GM12801 (cell line): ENCODE measurements around the gene ZNF618.

Source experiments
- TF ChIP-seq, protein P1 (sequence below): IDR thresholded peaks from one replicate; pipeline ENCODE4 v1.5.1; 2011; ENCODE audit warnings: control low read depth; ENCODE audit not compliant: insufficient read length; ENCODE audit errors: extremely low read depth

ZNF618 gene

DNA sequence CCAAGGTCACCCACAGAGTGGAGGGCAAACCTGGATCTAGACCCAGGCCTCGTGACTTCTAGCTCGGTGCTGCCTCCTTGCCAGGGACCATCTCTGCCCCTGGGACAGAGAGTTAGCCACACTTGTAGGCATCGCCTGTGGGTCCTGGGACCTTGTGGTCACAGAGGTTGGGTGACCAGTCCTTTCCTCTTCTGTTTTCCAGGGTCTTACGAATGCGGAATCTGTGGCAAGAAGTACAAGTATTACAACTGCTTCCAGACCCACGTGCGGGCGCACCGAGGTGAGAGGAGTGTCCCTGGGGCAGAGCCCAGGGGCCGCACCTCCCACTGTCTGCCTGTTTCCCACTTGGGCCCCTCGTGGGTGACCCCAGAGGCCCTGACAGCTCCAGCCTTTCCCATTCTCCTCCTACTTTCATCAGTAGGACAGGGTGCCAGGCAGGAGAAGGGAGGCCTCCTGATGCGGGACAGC, 125.7 kb downstream of the ZNF618 start:
- TF ChIP-seq, protein P1, sequence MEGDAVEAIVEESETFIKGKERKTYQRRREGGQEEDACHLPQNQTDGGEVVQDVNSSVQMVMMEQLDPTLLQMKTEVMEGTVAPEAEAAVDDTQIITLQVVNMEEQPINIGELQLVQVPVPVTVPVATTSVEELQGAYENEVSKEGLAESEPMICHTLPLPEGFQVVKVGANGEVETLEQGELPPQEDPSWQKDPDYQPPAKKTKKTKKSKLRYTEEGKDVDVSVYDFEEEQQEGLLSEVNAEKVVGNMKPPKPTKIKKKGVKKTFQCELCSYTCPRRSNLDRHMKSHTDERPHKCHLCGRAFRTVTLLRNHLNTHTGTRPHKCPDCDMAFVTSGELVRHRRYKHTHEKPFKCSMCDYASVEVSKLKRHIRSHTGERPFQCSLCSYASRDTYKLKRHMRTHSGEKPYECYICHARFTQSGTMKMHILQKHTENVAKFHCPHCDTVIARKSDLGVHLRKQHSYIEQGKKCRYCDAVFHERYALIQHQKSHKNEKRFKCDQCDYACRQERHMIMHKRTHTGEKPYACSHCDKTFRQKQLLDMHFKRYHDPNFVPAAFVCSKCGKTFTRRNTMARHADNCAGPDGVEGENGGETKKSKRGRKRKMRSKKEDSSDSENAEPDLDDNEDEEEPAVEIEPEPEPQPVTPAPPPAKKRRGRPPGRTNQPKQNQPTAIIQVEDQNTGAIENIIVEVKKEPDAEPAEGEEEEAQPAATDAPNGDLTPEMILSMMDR, result no peak

DNA sequence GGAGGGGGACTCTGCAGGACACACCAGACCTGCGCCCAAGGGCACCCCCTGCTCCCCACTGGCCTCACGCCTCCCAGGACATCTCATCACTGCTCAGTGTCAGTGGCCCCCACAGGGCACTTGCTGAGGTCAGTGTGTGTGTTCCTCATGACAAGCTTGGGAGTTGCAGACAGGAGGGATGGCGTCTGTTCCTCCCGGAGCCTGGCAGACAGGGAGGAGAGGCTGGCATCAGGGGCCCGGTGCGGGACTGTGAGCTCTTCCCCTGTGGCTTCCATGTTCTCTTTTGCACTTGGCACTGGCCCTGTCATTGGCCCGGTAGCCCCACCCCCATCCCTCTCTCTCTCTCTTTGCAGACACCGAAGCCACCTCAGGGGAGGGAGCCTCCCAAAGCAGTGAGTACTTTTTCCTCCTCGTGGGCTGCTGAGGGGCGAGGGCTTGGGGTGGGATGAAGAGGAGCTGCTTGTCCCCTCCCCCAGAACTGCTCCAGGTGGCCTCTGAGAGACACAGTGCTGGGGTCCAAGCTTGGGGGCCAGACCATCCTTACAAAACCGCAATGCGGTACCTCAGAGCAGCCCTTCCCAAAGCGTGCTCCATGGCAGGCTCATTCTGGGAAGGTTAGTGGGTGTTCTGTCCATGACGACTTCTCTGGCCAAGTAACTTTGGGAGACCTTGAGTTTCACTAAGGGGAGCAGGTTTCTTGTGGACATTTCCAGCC, 126.3 kb downstream of the ZNF618 start:
- TF ChIP-seq, protein P1, result no peak

DNA sequence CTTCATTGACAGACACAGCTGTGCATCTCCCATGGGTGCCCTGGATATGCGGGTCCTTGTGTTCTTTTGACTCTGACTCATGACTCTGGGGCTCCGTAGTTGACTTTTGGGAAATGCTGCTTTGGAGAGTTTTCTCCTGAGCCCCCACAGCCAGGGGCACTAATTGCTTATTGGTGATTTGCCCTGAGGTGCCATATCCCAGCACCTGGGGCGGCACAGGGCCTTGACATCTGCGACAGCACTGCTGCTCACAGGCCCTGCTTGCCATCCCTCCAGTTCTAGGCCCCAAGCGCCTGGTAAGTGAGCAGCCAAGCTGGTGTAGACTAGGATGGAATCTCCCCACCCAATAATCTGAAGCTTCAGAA, 126.9 kb downstream of the ZNF618 start:
- TF ChIP-seq, protein P1, result no peak

DNA sequence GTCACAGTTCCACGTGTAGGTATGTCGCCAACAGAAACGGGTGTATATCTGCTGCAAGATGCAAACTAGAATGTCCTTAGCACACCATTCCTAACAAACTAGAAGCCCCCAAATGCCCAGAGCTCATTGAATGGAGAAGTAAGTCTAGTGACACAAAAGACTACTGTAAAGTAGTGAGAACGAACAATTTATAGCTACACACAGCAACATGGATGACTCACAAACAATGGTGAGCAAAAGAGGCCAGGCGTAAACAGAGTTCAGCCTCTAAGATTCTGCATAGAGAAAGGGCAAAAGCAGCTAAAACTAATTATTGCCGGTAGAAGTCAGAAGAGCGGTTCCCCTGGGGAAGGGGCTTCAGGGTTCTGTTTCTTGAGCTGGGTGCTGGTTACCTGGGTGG, 127.2 kb downstream of the ZNF618 start:
- TF ChIP-seq, protein P1, result no peak

DNA sequence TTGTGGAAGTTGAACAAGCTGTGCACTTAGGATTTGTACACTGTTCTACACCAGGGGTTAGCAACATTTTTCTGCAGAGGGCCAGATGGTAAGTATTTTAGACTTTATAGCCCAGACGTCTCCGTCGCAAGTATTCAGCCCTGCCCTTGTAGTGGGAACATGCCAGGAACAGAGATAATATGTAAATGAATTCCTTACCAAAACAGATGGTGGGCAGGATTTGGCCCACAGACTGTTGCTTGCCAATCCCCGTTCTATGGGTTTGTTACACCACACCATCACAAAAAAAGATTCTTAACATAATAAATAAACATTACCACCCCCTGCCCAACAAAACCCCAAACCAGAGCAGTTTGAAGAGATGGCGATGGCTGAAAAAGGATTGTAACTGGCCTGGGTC, 127.6 kb downstream of the ZNF618 start:
- TF ChIP-seq, protein P1, result no peak

DNA sequence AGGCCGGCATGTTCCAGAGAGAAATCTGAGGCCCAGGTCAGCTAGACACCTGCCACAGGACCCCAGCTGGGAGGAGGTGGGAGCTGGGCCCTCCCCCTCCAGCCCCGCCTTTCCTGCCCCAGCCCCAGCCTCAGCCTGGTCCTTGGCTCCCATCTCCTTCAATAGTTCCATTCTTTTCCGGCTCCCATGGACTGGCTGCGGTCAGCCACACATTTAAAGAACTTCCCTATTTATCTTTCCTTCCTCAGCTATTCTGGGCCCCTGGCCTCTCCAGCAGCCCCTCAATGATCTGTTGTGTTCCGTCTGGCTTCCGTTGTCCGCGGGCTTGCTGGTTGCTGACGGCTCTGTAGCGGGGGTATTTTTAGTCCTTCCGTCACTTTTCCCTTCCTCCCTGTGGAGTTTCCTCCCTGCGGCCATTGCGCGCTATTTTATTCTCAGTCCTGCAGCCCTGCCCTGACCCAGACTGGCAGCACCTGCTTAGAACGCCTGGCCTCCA, 128.2 kb downstream of the ZNF618 start:
- TF ChIP-seq, protein P1, result no peak

DNA sequence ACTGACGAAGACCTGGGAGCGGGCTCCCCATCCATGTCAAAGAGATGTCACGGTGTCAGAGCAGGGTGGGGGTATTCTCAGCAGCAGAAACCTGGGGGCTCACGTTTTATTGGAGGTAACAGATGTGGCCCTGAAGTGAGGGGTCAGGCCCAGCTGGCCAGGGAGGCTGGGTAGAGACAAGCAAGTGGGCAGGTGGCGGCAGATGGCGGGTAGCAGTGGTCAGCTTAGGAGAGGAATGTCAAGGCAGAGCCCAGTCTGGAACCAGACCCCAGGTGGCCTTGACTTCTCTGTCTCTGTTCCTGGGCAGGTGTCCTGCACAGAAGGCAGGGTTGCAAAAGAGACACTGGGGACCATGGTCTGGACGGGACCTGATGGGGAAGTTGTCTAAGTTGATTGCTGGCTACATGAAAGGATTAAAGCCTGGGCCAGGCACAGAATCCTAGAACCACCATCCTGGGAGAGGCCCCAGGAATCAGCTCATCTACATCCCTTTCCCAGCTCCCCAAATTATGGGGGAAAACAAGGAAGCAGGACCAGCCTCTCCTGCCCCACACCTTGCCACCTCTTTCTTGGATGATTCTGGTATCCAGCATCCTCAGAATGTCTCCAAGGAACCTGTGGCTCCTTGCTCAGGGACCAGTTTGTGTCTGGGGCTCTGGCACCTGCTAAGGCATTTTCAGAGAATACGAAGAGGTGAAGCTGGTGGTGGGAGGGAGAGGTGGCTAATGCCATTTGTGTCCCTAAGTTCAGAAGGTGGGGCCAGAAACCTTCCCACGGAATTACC, 129.5 kb downstream of the ZNF618 start:
- TF ChIP-seq, protein P1, result no peak
